GM19468 (cell line): ENCODE measurements around the gene CPN2.

Experiments
- ATAC-seq: cut with Tn5 transposase; IDR thresholded peaks from one replicate; pipeline ENCODE4 v1.9.1; 2021; ENCODE audit warnings: mild to moderate bottlenecking, moderate library complexity, moderate number of reproducible peaks; ENCODE audit not compliant: unreplicated experiment; ENCODE audit errors: extremely low read depth

Gene CPN2

GRCh38 chr3:194351080-194351672, at the start of gene CPN2:
TSS of gene CPN2 (minus strand) at chr3:194351328. CDS start at chr3:194342702, 8,626 bp downstream.
- ATAC-seq, result no peak

GRCh38 chr3:194399874-194400411, 48.8 kb upstream of the CPN2 start:
- no peak for ATAC-seq

GRCh38 chr3:194399166-194399565, 48.0 kb upstream of the CPN2 start, which contains the start of gene GP5:
TSS of gene GP5 (minus strand) at chr3:194399266. CDS start at chr3:194398282, 984 bp downstream.
- no peak for ATAC-seq

GRCh38 chr3:194397757-194398312, 46.7 kb upstream of the CPN2 start:
- ATAC-seq, result no peak

GRCh38 chr3:194396859-194397756, 46.0 kb upstream of the CPN2 start:
- ATAC-seq, result no peak

- no peak for ATAC-seq
These were observed 45.4 kb upstream of the CPN2 start for GRCh38 chr3:194396539-194396858.

- ATAC-seq, result no peak
These were observed 44.8 kb upstream of the CPN2 start for GRCh38 chr3:194395778-194396538.

GRCh38 chr3:194395212-194395611, 44.1 kb upstream of the CPN2 start:
- ATAC-seq, result no peak

- ATAC-seq, result no peak
These were observed 41.4 kb upstream of the CPN2 start for GRCh38 chr3:194392576-194392975.

GRCh38 chr3:194390835-194391234, 39.7 kb upstream of the CPN2 start:
- no peak for ATAC-seq

GRCh38 chr3:194389269-194389668, 38.1 kb upstream of the CPN2 start:
- no peak for ATAC-seq

- no peak for ATAC-seq
These were observed 36.8 kb upstream of the CPN2 start for GRCh38 chr3:194387926-194388418.

- no peak for ATAC-seq
These were observed 36.1 kb upstream of the CPN2 start for GRCh38 chr3:194387276-194387675.

GRCh38 chr3:194386648-194387047, 35.5 kb upstream of the CPN2 start:
- ATAC-seq, result no peak

- ATAC-seq, result no peak
These were observed 34.9 kb upstream of the CPN2 start for GRCh38 chr3:194386066-194386465.

- ATAC-seq, result no peak
These were observed 33.5 kb upstream of the CPN2 start for GRCh38 chr3:194384569-194385001.

GRCh38 chr3:194384156-194384555, 33.0 kb upstream of the CPN2 start:
- ATAC-seq, result no peak

GRCh38 chr3:194383276-194383940, 32.3 kb upstream of the CPN2 start:
- ATAC-seq, result no peak

GRCh38 chr3:194382892-194383223, 31.7 kb upstream of the CPN2 start:
- no peak for ATAC-seq
